HG02884 (cell line): ENCODE data around the gene ATP13A4.
"Not testable (repeated sequence)": the region's sequence is repeated elsewhere in the genome, so short reads cannot be mapped to it uniquely, and the experiment has no call there.

Source experiments
- ATAC-seq: cut with Tn5 transposase; IDR thresholded peaks from one replicate; pipeline ENCODE4 v1.9.1; 2021; ENCODE audit warnings: mild to moderate bottlenecking, moderate library complexity; ENCODE audit not compliant: unreplicated experiment

ATP13A4 gene

GRCh38 chr3:193563426-193563825 lies 8.7 kb upstream of the ATP13A4 start:
- ATAC-seq = no peak

GRCh38 chr3:193560870-193561269 lies 6.2 kb upstream of the ATP13A4 start:
- ATAC-seq = no peak

DNA sequence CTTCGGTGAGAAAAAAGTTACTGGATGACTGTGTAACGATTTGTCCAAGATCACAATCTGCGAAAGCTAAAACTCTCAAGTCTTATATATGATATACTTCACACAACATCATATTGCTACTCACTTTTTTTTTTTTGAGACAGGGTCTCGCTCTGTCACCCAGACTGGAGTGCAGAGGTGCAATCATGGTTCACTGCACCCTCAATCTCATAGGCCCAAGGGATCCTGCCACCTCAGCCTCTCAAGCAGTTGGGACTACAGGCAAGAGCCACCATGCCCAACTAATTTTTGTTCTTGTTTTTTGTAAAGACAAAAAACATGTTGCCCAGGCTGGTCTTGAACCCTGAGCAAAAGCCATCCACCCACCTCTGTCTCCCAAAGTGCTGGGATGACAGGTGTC lies 5.4 kb upstream of the ATP13A4 start:
- ATAC-seq = no peak

- ATAC-seq = no peak
These were observed 4.4 kb upstream of the ATP13A4 start for GRCh38 chr3:193559100-193559499.

- ATAC-seq = no peak
These were observed 2.1 kb upstream of the ATP13A4 start for GRCh38 chr3:193556841-193557240.

- no peak for ATAC-seq
These were observed 1.1 kb downstream of the ATP13A4 start for GRCh38 chr3:193553586-193553985.

DNA sequence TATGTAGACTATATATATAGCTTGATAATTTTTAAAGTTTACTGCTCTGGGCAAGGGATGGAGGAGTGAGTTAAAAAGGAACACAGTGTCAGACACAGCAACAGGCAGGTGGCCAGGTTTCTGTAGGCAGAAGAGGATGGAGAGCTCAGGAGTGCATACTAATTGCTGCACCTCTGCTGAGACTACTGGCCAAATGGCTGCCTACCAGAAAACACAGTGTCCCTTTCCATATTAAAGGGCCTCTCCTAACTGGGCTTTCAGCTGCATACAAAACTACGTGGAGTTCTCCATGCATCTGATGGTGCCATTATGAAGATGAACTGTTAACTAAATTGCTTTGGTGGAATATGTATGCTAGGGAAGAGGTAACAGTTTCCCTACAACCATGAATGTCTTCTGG lies 1.8 kb downstream of the ATP13A4 start:
- ATAC-seq = no peak

DNA sequence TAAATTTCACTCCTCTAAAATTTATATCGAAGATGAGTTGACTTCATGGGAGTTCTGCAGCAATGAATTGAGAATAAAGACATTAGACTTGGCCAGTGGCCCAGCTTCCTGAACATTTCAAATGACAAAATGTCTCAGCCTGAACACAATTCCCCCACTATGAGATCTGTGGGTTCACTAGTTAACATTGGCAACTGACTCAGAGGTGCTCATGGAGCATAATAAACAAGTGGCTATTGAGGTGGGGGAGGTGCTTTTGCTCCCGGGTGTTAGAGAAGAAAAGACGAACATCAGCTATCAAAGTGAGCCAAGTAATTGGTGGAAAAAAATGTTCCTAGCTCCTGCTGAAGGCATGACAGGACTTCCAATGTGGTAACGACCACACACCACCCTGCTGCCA lies 6.3 kb downstream of the ATP13A4 start:
- ATAC-seq = no peak

DNA sequence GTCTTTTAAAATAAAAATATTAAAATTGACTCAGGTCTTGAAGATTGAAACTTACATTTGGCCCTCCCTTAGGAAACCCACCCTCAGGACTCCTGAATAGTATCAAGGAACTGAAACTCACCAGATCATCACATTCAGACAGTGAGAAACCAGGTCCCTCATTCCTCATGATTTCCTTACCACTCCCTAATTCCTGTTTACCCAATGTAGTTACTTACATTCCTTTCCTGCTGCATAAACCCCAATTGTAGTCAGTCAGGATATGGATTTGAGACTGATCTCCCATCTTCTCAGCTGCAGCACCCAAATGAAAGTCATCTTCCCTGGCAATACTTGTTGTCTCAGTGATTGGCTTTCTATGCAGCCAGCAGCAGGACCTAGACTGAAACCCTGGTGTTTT lies 8.6 kb downstream of the ATP13A4 start:
- no peak for ATAC-seq

DNA sequence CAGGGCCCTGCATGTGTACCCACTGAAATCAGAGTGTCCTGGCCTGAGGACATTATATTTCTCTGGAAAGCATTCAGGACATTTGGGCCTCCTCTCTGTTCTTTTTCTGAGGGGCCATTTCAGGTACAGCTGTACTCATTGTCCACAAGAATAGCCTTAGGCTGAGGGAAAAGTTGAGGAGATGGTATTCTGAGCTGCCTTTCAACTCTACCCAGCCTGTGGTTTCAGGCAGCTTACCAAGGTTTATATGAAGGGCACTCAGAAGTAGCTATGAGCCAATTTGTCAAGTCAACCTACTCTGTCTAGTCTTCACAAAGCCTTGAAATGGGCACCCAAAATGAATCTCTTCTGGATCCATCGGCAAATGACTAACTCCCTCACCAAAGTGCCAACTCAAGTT lies 9.4 kb downstream of the ATP13A4 start:
- ATAC-seq = no peak

DNA sequence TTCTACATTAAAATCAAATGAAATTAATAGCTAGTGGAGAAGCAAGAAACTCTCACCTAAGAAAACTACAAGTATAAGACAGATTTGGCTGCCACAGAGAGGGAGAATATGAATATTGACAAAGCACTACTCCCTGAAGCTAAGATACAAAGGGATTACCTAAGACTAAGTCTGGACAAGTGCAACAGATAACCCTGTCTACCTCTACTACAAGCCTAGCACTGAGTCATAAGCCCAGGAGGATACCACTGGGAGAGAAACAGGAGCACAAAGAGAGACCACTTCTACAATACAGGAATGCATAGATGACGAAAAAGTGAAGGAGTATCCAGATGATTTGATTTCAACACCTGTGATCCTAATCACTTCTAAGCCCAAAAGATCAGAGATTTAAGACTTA lies 10.4 kb downstream of the ATP13A4 start:
- ATAC-seq = no peak

DNA sequence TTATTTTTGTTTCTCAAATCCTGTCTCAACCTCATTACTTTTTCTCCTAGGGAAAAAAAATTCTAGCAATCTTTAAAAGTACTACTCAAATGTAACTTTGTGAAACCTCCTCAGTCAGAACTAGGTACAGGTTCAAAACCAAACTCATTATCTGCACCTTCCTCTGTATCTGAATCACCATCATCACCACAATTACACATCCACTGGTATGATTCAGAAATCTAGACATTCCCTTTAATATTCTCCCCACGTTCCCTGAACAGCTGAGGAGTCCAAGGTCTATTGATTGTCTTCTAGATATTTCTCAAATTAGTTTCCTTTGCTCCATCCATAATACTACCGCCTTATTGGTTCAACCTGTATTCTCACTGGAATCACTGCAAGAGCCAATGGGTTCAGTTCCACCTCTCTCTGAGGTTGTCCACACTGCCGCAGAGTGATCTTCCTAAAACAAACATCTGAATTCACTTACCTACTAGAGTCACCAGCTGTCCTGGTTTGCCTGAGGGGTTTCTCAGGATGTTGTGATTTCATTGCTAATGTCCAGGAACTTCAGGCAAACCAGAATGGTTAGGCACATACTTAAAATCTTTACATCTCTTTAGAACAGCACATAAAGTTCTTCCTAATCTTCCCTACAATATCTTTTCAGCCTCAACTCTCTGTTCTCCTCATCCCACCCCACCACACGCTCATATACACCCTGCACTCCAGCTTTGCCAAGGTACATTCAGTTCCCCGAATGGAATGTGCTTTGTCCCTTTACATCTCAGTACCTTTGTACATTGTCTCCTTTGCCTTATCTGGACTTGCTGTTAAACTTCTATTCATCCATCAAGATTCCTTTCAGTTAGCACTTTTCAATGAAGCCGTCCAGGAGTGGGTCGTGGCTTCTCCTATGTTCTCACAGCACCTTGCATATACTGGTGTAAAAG lies 24.2 kb downstream of the ATP13A4 start:
- ATAC-seq = no peak

DNA sequence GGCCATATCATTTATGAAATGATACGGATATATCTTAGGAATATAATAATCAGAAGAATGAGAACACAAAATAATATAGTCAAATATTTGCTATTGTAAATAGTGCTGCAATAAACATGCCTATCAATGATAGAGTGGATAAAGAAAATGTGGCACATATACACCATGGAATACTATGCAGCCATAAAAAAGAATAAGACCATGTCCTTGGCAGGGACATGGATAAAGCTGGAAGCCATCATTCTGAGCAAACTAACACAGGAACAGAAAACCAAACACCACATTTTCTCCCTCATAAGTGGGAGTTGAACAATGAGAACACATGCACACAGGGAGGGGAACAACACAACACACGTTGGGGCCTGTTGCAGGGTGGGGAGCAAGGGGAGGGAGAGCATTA lies 28.6 kb downstream of the ATP13A4 start:
- ATAC-seq = not testable (repeated sequence)

DNA sequence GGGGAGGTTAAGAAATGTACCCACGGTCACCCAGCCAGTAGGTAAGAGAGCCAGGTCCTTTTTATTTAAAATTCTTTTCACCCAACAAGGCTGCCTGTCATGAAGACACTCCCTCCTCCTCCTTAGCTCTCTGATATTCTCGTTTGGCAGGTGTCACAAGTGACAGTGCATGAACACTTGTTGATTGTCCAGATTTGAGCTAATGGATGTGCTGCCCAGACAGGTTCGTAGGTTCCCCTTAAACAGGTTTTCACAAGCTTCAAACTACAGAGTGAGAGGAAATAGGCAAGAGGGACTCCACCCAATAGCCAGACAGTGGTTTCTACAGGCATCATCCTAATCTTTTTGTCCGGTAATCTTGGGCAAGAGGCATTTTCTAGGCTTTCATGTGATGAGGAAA lies 32.2 kb downstream of the ATP13A4 start:
- no peak for ATAC-seq

- no peak for ATAC-seq
These were observed 34.0 kb downstream of the ATP13A4 start for GRCh38 chr3:193520738-193521137.

DNA sequence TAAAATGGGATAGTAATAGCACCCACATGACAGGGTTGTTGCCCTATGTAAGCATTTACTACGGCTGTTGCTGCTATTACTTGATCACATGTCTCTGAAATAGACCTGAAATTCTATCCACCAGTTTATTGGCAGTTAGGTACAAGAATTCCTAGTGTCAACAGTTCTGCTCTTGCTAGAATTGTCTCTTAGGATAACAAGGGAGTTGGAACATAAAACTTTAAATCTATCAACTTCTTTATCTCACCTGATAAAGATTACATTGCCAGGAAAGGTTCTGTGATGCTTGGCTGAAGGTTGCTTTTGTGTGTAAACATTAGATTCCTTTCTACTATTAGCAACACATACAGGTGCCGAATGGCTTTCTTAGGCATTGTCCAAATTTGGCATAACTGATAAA lies 38.7 kb downstream of the ATP13A4 start:
- ATAC-seq = no peak

- no peak for ATAC-seq
These were observed 44.5 kb downstream of the ATP13A4 start for GRCh38 chr3:193510154-193510553.

DNA sequence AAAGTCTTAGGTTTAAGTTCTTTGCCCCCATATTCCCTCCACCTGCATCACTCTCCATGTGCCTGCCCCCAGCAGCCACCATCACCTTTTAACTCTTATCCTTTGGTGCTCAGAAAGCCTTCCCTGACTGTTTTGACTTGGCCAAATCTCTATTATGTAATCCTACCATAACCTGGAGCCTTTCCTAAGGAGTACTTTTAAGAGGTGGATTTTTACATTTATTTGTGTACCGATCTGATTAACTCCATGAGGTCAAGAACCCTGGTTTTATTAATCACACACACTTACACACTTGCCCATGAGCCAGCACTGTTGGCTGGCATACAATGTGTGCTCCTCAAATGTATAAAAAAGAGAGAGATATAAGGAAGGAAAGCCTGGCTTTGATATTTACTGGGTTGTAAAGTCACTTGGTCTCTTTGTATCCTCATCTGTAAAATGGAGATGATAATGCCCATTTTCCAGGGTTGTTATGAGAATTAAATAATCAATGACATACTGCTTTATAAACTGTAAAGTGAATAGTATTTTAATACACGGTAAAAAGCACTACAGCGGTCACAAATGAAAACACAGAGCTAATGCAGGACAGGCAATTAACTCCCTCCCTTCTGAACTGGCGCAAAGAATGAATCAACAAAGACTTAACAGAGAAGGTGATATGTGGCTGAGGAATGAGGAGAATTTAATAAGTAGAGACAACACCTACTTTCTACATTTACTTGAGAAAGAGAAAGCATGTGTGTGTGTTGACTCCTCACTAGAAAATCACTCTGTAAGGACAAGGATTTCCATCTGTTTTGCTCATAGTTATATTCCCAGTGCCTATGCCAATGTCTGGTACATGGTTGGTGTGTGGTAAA lies 45.4 kb downstream of the ATP13A4 start:
- ATAC-seq = no peak

DNA sequence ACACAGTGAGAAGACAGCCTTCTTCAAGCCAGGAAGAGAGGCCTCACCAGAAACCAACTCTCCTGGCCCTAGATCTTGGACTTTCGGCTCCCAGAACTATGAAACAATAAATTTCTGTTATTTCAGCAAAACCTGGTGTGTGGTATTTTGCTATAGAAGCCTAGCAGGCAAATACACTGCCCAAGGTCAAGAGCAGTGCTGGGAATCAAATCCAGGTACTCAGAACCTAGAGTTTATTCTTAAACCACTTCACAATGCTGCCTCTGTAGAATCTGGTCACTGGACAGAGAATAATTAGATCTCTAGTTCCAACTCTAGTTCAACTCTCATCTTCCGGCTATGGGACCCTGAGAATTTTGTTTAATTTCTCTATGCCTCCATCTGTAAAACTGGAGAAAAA lies 46.6 kb downstream of the ATP13A4 start:
- no peak for ATAC-seq

DNA sequence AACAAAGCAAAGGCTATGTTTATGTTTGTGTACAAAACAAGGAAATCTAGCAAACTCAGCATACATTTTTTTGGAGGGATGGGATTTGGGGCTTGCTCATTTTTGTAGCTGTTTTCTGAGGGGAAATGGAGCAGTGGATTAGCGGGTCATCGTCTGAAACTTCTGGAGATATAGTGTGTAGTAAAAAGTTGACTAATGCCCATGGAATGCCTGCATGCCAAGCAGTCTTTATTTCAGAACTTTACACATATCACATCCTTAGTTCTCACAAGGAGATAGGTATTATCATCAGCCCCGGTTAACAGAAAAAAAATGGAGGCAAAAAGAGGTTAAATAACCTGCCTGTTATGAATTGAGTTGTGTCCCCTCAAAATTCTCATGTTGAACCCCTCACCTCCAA lies 47.1 kb downstream of the ATP13A4 start:
- no peak for ATAC-seq

DNA sequence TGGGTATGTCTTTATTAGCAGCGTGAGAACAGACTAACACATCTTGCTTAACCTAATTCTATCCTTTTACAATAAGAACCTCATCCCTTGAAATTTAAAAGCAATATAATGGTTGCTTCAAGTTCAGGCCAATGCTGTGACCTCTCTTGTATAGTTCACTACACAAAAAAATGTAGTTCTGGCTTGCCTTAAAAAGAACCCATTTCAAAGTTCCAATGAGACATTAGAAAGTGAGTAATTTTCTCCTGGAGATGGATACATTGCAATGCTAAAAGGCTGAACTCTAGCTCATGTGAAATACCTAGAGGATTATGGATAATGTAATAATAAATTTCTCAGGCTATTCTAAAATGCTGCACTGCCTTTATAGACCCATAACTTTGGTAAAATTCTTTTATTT lies 47.8 kb downstream of the ATP13A4 start:
- no peak for ATAC-seq

- no peak for ATAC-seq
These were observed 51.8 kb downstream of the ATP13A4 start for GRCh38 chr3:193502871-193503270.
